GM12874 (cell line): ENCODE data around the gene LCLAT1.

Experiments
- TF ChIP-seq, protein P1 (sequence below): IDR thresholded peaks from 2 replicates; pipeline ENCODE4 v1.5.1; 2011; ENCODE audit warnings: low read depth, mild to moderate bottlenecking, control low read depth, low read length, moderate library complexity; ENCODE audit not compliant: insufficient read depth

The LCLAT1 gene

DNA sequence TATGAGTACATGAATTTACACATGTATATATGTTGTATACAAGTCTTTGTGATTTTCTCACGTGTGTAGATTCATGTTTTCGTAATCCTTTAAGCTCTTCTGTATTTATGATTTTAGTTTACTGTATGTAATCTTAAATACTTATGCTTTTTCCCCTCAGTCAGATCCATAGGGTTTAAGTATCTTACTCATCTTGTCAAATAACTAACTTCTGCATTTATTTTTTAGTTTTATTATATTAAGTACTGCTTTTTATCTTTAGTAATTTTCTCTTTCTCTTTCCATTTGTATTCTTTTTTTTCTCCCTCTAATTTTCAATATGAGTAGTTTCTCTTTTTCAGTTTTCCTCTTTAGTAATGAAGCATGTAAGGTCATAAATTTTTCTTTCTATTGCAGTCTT, 179.4 kb downstream of the LCLAT1 start:
- TF ChIP-seq, protein P1, sequence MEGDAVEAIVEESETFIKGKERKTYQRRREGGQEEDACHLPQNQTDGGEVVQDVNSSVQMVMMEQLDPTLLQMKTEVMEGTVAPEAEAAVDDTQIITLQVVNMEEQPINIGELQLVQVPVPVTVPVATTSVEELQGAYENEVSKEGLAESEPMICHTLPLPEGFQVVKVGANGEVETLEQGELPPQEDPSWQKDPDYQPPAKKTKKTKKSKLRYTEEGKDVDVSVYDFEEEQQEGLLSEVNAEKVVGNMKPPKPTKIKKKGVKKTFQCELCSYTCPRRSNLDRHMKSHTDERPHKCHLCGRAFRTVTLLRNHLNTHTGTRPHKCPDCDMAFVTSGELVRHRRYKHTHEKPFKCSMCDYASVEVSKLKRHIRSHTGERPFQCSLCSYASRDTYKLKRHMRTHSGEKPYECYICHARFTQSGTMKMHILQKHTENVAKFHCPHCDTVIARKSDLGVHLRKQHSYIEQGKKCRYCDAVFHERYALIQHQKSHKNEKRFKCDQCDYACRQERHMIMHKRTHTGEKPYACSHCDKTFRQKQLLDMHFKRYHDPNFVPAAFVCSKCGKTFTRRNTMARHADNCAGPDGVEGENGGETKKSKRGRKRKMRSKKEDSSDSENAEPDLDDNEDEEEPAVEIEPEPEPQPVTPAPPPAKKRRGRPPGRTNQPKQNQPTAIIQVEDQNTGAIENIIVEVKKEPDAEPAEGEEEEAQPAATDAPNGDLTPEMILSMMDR = no peak

DNA sequence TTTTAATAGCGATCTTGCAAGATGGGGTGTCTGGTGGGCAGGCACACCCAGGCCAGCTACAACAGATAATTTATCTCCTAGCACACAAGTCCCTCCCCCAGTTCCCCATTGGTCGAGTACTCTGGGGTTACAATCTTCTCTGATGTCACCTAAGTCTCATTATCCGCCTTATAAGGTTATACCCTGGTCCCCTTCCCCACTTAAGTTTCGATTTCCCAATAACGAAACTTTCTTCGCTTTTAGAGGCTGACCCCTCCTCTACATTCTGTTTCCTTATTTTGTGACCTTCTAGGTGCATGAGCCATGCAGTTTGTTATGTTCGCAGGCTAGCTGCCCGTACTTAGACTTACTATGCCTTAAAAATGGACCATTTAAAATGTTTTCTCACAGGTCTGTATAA, 180.1 kb downstream of the LCLAT1 start:
- TF ChIP-seq, protein P1 = no peak

DNA sequence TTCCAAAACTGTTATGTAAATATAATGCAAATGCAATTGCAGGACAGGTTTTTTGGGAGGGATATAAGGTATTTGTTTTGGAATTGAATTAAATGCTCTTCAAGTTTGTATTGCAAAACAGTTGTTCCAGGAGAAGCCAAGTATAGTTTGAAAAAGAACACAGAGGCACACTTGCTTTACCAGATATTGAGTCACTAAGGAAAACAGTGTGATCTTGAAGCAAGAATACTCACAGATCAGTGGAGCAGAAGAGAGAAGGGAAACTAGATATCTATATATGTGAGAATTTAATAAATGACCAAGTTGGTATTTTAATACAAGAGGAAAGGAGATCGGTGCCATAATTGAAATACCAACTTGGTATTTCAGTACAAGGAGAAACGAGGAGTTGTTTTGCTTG, 181.3 kb downstream of the LCLAT1 start:
- TF ChIP-seq, protein P1 = no peak

DNA sequence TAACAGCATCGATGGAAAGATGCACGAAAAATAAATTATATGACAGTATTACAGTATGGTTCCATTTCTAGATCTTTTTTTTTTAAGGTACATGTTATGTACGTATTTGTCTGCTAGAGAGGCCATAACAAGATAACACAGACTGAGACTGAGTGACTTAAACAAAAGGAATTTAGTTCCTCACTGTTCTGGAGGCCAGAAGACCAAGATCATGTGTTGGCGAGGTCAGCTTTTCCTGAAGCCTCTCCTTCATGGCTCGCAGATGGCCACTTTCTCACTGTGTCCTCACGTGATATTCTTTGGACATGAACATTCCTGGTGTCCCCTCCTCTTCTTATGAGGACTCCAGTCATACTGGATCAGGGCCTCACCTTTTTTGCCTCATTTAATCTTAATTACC, 182.8 kb downstream of the LCLAT1 start:
- TF ChIP-seq, protein P1 = no peak

DNA sequence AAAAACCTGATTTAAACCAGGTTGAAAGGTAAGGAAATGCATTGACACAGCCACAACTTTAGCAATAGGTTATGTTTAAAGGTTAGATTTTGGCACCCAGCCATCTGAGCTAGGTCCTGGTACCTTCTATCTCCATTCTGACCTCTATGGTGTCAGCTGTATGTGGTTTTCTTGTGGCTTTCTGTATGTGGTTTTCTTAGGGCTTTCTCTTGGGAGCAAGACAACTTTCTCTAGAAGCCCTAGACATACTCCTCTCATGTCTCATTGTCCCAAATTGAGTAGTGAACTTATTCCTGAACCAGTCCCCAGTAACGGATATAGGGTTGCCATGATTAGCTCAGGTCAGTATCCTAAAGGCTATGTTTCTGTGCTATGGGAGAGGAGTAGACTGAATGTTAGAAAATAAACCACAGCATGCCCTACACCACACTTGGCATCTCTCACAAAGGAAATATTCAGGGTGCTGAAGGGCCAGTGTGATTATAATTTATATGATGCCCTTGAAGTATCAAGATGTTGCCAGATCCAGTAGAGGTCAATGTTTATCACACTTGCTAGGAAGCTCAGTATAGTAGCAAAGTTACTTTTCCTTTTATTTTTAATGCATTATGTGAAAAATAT, 184.1 kb downstream of the LCLAT1 start:
- TF ChIP-seq, protein P1 = no peak

DNA sequence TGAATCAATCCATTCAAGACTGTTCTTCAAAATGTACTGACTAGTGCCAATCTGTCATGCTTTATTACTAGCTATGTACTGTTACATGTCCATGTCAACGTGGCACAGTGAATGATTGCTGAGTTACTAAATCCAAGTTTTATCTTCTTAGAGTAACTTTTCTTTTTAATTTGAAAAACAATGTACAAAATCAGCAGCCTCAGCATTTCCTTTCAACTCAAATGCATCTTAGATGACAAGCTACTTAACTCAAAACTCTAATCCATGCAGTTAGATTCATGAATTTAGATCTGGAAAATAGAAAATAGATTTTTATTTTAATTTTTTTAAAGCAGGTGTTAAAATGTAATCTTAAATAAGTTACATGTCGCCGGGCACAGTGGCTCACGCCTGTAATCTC, 186.0 kb downstream of the LCLAT1 start:
- TF ChIP-seq, protein P1 = no peak

DNA sequence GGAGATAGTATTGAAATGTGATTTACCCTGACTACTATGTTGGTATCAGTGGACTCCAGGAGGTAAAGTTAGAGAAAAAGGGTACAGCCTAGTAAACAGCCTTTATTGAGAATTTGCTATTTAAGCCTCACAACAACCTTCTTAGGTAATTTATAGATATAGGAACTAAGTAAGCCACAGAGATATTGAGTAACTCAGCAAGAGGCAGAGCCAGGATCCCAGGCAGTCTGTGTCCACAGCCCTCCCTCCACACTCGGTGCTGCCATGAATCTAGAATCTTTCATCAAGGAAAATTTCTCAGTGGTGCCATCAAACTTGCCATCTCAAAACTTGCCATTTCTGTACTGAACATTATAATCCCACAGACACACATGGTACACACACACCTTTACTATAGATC, 189.3 kb downstream of the LCLAT1 start:
- TF ChIP-seq, protein P1 = no peak
